Fibroblast of lung (primary cell): ENCODE results near the gene PLEKHM1.

Source experiments
- CTCF ChIP-seq, 2 donors: IDR thresholded peaks in 1 of 2; conservative IDR thresholded peaks in 1 of 2; 1 replicate in 1 of 2; 2 replicates in 1 of 2; pipeline ENCODE4 v1.5.1; 2011 to 2012; ENCODE audit warnings: low read length in 2 of 2, control low read depth in 1 of 2, inconsistent platforms in 1 of 2, low read depth in 1 of 2, mild to moderate bottlenecking in 1 of 2
- EZH2 ChIP-seq: IDR thresholded peaks from 2 replicates; pipeline ENCODE4 v1.5.1; 2012; ENCODE audit warnings: low read length, control low read depth, mild to moderate bottlenecking; ENCODE audit errors: missing control alignments

- TF ChIP-seq EZH2 = no peak
- TF ChIP-seq CTCF (conservative IDR thresholded peaks at IDR 0.05 in 1 of 2, IDR thresholded peaks at IDR 0.05 in 1 of 2; ENCODE audit: low read depth in 1 of 2, low read length in 2 of 2) = no peak
Observed at GRCh38 chr17:45414990-45415881, 75.3 kb downstream of the PLEKHM1 start.
